HEK293 (cell line): ENCODE measurements around the gene NPC1.
A peak's percentile ranks its signal among the peaks of the same experiment; 100 is the strongest.

Experiments used
- CTCF ChIA-PET: fragments of 350-600 bp; formaldehyde crosslinking; extraction: SDS; loops from one replicate; lab custom pipeline; 2021; ENCODE audit warnings: antibody characterized with exemption; lab: Yijun Ruan, JAX
- POLR2A ChIA-PET: fragments of 300-600 bp; formaldehyde crosslinking; extraction: SDS; loops from one replicate; lab custom pipeline; 2020; ENCODE audit warnings: antibody characterized with exemption, inconsistent platforms; lab: Yijun Ruan, JAX
- H3K27ac ChIP-seq: fragments of 200-500 bp; sonication (Bioruptor generic); 2 replicates; pipeline ENCODE4 v1.5.1; 2014; ENCODE audit warnings: low read depth, low read length, control low read depth, inconsistent platforms; ENCODE audit errors: extremely low read depth
- H3K36me3 ChIP-seq, 2 experiments: fragments of 200-500 bp in 1 of 2; sonication (Bioruptor generic) in 1 of 2; 1 replicate in 1 of 2; 2 replicates in 1 of 2; pipeline ENCODE4 v1.5.1; 2014 to 2017; ENCODE audit warnings: inconsistent platforms in 2 of 2, low read length in 2 of 2; ENCODE audit not compliant: control insufficient read depth in 2 of 2, insufficient read depth in 1 of 2
- H3K4me1 ChIP-seq: fragments of 200-500 bp; sonication (Bioruptor generic); 2 replicates; pipeline ENCODE4 v1.5.1; 2014; ENCODE audit warnings: mild to moderate bottlenecking, low read length, inconsistent platforms; ENCODE audit not compliant: control insufficient read depth, insufficient read depth
- H3K4me3 ChIP-seq: 2 replicates; pipeline ENCODE4 v1.5.1; 2011; ENCODE audit warnings: low read depth, mild to moderate bottlenecking, control low read depth, low read length, moderate library complexity
- H3K9me3 ChIP-seq: fragments of 200-500 bp; sonication (Bioruptor generic); 2 replicates; pipeline ENCODE4 v1.5.1; 2014; ENCODE audit warnings: low read depth, low read length, inconsistent platforms; ENCODE audit not compliant: control insufficient read depth, insufficient read depth
- ELK4 ChIP-seq: IDR thresholded peaks from 2 replicates; pipeline ENCODE4 v1.6.1; 2011; ENCODE audit warnings: mild to moderate bottlenecking, low read depth, low read length, borderline replicate concordance
- PRDM1 ChIP-seq: fragments of 450-650 bp; formaldehyde crosslinking; IDR thresholded peaks from 2 replicates; pipeline ENCODE4; 2016; ENCODE audit warnings: missing biosample characterization, missing genetic modification characterization
- PRDM10 ChIP-seq: fragments of 450-650 bp; formaldehyde crosslinking; IDR thresholded peaks from 2 replicates; pipeline ENCODE4 v1.5.1; 2016; ENCODE audit warnings: missing biosample characterization, missing genetic modification characterization
- SP3 ChIP-seq: fragments of 450-650 bp; formaldehyde crosslinking; IDR thresholded peaks from 2 replicates; pipeline ENCODE4 v1.5.1; 2016; ENCODE audit warnings: missing biosample characterization, missing genetic modification characterization
- TSHZ1 ChIP-seq: fragments of 450-650 bp; formaldehyde crosslinking; IDR thresholded peaks from 2 replicates; pipeline ENCODE4 v1.5.1; 2016; ENCODE audit warnings: missing biosample characterization, missing genetic modification characterization, borderline replicate concordance
- ZBTB6 ChIP-seq: fragments of 450-650 bp; formaldehyde crosslinking; IDR thresholded peaks from 2 replicates; pipeline ENCODE4 v1.5.1; 2017; ENCODE audit warnings: missing biosample characterization, missing genetic modification characterization
- ZIC2 ChIP-seq: fragments of 450-650 bp; formaldehyde crosslinking; IDR thresholded peaks from 2 replicates; pipeline ENCODE4 v1.5.1; 2016; ENCODE audit warnings: missing biosample characterization, missing genetic modification characterization
- ZNF121 ChIP-seq: fragments of 450-650 bp; formaldehyde crosslinking; IDR thresholded peaks from 2 replicates; pipeline ENCODE4 v1.5.1; 2016; ENCODE audit warnings: missing biosample characterization, missing genetic modification characterization
- ZNF19 ChIP-seq: fragments of 450-650 bp; formaldehyde crosslinking; IDR thresholded peaks from 2 replicates; pipeline ENCODE4; 2016; ENCODE audit warnings: missing biosample characterization, missing genetic modification characterization, low read depth
- ZNF394 ChIP-seq: fragments of 450-650 bp; formaldehyde crosslinking; IDR thresholded peaks from 2 replicates; pipeline ENCODE4 v1.5.1; 2016; ENCODE audit warnings: missing biosample characterization, missing genetic modification characterization, mild to moderate bottlenecking, moderate library complexity, borderline replicate concordance
- ZNF548 ChIP-seq: fragments of 450-650 bp; formaldehyde crosslinking; IDR thresholded peaks from 2 replicates; pipeline ENCODE4 v1.5.1; 2016; ENCODE audit warnings: missing biosample characterization, missing genetic modification characterization
- ZNF596 ChIP-seq: fragments of 450-650 bp; IDR thresholded peaks from 2 replicates; pipeline ENCODE4 v1.5.0; 2018; ENCODE audit warnings: missing biosample characterization, mild to moderate bottlenecking, missing genetic modification characterization, moderate library complexity
- ZNF600 ChIP-seq: fragments of 450-650 bp; formaldehyde crosslinking; IDR thresholded peaks from 2 replicates; pipeline ENCODE4 v1.5.1; 2016; ENCODE audit warnings: missing biosample characterization, missing genetic modification characterization
- ZNF692 ChIP-seq: fragments of 450-650 bp; formaldehyde crosslinking; IDR thresholded peaks from 2 replicates; pipeline ENCODE4 v1.5.1; 2016; ENCODE audit warnings: missing biosample characterization, missing genetic modification characterization
- ZNF701 ChIP-seq: fragments of 450-650 bp; formaldehyde crosslinking; IDR thresholded peaks from 2 replicates; pipeline ENCODE4 v1.5.1; 2016; ENCODE audit warnings: missing biosample characterization, missing genetic modification characterization
- ZNF791 ChIP-seq: fragments of 450-650 bp; formaldehyde crosslinking; IDR thresholded peaks from 2 replicates; pipeline ENCODE4 v1.5.1; 2016; ENCODE audit warnings: missing biosample characterization, missing genetic modification characterization
- ZSCAN5A ChIP-seq: fragments of 450-650 bp; formaldehyde crosslinking; IDR thresholded peaks from 2 replicates; pipeline ENCODE4 v1.5.1; 2016; ENCODE audit warnings: missing biosample characterization, missing genetic modification characterization

The NPC1 gene

GRCh38 chr18:23626451-23627279, 40.4 kb upstream of the NPC1 start (continued):
- 0 out of 2 replicates have a peak, but pooled peaks have one; percentile 26 for TF ChIP-seq PRDM10 (tag by site-specific recombination)

- ChIA-PET POLR2A (no interaction called here), CTCF (interaction anchor here (0.6 to 9.3 kb wide), 13 partner anchors 9 to 295 kb away, joined by 3 to 122 read pairs (median 4); no protein-coding TSS in a partner anchor)
Measured at GRCh38 chr18:23623040-23623439, 36.7 kb upstream of the NPC1 start.

GRCh38 chr18:23619388-23619881, 33.1 kb upstream of the NPC1 start:
- Histone ChIP-seq H3K27ac (no peak overlapping the region), H3K9me3 (no peaks in the 10 kb centered on the region), H3K36me3 (no peaks in the 10 kb centered on the region), H3K4me1 (no peaks in the 10 kb centered on the region), H3K4me3 (no peak overlapping the region)
- ChIA-PET POLR2A (no interaction called here), CTCF (no interaction called here)
- TF ChIP-seq ZNF692 (no peak), TSHZ1 (tag by site-specific recombination) (no peak), ZNF701 (no peak), SP3 (tag by site-specific recombination) (no peak), ZNF121 (tag by site-specific recombination) (no peak), ELK4 (no peak), ZNF548 (tag by site-specific recombination) (no peak), ZNF19 (no peak), ZBTB6 (no peak), PRDM1 (tag by site-specific recombination) (no peak), ZNF791 (tag by site-specific recombination) (no peak), ZNF600 (tag by site-specific recombination) (no peak), ZNF394 (tag by site-specific recombination) (no peak)

More at GRCh38 chr18:23623040-23623439, 36.7 kb upstream of the NPC1 start:
- H3K27ac ChIP-seq, result no peak overlapping the region
- H3K4me1 ChIP-seq, result peaks cover 17% of the 10 kb centered on the region
- no peak for TF ChIP-seq ZNF596 (tag by site-specific recombination)
- TF ChIP-seq ZSCAN5A (tag by site-specific recombination), result no peak
- TF ChIP-seq ZIC2 (tag by site-specific recombination), result no peak
- no peaks in the 10 kb centered on the region for H3K36me3 ChIP-seq
- no peak overlapping the region for H3K4me3 ChIP-seq
- no peaks in the 10 kb centered on the region for H3K9me3 ChIP-seq
